Stimulated activated naive CD8-positive, alpha-beta T cell treated with anti-CD3 and anti-CD28 coated beads, Interleukin-15, Interleukin-2, amounts not matched to agents 100 U/mL and 50 U/mL, for 24 hours (primary cell): Measurements from ENCODE around the gene HOXA13.

Source experiments
- ATAC-seq: fragments of 150-1000 bp; cut with Tn5 transposase; one replicate; pipeline ENCODE4 v1.10.0; 2021
- DNase-seq: peaks from one replicate; pipeline ENCODE4 v3.0.0; 2021

The HOXA13 gene

GRCh38 chr7:27192546-27193334 is 7.2 kb downstream of the HOXA13 start:
- DNase-seq (no peak), ATAC-seq (peak; percentile 20)

GRCh38 chr7:27191833-27192545 is 7.9 kb downstream of the HOXA13 start:
- ATAC-seq = no peak

GRCh38 chr7:27191161-27191731 is 8.6 kb downstream of the HOXA13 start:
- no peak for DNase-seq

More at GRCh38 chr7:27191833-27192545, 7.9 kb downstream of the HOXA13 start:
- DNase-seq = no peak

GRCh38 chr7:27189997-27190748 is 9.7 kb downstream of the HOXA13 start:
- ATAC-seq = no peak
- no peak for DNase-seq

More at GRCh38 chr7:27191161-27191731, 8.6 kb downstream of the HOXA13 start:
- ATAC-seq = no peak

DNA sequence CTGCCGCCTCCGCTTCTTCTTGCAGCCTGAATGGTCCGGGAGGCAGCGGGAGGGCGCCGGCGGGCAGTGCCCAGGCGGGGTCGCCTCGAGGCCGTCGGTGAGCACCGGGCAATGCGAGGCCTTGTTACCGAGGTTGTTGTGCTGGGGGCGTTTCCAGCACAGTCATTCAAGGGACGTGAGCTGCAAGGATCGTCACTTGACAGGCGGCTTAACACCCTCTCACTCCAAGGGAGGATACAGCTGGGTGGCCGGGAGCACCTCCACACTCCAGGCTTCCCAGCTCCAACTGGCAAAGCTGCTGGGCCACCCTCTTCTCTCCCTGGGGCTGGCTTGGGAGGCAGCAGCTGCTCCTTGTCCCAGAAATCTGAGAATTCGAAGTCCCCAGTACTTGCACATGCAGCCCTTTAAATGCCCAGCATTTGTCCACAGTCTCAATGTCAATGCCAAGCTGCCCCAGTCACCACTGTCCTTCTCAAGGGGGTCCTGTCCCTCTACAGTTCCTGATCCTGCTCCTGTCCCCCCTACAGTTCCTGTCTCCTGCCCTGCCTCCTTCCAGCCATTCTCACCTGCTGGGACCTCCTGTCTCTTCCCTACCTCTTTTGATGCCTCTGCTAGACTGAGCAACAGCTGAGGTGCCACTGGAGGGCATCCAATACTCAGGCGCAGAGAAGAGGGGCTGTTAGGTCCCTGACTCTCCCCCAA is 10.4 kb downstream of the HOXA13 start:
- no peak for DNase-seq
- no peak for ATAC-seq

GRCh38 chr7:27188386-27189294 is 11.3 kb downstream of the HOXA13 start:
- DNase-seq (no peak), ATAC-seq (no peak)

GRCh38 chr7:27187475-27188385 is 12.2 kb downstream of the HOXA13 start:
- ATAC-seq (no peak), DNase-seq (no peak)

- ATAC-seq = no peak
- DNase-seq = no peak
Measured at GRCh38 chr7:27186668-27187474, 13.0 kb downstream of the HOXA13 start.

DNA sequence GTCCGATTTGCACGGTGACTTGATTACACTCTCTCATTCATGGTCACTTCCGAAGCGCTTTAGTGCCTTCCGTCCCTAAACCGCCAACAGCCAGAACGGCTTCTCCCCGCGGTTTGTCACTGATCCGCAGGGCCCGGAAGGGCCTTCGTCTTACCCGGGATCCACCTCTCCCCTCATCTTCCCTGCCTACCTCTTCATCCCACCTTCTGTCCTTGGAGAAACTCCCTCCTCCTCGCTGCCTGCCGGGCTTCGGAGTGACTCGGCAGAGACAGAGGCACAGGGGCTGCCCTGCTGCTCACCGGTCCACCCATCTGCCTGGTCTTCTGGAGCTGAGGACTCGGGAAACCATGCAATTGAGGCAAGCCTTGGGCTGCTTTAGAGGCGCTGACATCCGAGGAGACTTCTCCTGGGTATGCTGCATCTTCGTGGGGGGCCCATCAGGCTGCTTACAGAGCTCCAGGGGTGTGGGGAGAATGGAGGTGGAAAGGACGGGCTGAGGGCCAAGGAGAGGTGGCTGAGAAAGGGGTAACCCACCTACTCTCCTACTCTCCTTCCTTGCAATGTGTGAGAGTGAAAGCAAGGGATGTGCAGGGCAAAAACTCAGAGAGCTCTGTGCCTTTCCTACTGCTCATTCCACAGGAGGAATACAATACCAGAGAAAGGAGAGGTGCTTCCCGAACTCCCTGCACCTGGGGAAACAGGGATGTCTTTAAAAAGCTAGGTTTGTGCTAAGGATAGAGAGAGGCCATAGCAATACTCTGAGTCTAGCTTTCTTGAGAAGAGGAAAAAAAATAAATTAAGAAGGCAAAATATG is 13.8 kb downstream of the HOXA13 start:
- DNase-seq (no peak), ATAC-seq (no peak)

DNA sequence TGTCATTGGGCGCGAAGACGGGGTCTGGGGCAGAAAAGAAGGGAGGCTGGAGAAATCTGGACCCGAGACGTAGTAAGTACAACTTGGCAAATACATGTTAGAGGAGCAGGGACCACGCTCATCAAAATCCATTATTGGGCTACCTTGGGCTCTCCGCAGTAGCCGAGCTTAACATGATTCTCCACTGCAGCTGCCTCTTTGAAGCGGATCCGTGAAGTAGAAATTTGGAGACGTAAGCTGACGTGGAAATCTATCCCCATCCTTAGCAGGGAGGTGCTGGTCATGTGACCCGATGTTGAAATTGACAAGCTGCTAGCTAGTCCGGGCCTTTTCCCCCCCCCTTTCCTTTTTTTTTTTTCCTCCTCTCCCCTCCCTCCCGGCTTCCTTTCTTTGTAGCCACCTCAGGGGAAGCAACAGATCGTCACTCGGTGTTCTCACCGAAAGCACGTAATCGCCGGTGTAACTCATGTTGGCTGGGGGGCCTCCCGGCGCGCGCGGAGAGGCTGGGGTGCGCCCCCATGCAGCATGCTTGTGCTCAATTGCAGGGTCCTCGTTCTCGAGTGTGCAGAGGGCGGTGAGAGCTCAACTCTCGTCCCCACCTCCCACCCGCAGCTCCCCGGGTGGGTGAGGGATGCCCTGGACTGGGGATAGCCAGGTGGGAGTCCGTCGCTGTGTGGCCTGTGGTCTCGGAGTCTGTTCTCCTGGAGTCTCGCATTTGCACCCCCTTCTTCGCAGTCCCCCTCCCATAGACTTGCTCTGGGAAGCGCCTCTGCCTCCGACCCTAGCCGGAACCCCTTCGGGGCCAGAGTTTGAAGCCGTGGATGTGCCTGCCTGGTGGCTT is 14.7 kb downstream of the HOXA13 start, which contains the start of gene HOXA11:
HOXA11 (minus strand) TSS at position 220 of the 841 bp plus-strand sequence; CDS start at position 132, 88 bp downstream.
- ATAC-seq (no peak), DNase-seq (no peak)

DNA sequence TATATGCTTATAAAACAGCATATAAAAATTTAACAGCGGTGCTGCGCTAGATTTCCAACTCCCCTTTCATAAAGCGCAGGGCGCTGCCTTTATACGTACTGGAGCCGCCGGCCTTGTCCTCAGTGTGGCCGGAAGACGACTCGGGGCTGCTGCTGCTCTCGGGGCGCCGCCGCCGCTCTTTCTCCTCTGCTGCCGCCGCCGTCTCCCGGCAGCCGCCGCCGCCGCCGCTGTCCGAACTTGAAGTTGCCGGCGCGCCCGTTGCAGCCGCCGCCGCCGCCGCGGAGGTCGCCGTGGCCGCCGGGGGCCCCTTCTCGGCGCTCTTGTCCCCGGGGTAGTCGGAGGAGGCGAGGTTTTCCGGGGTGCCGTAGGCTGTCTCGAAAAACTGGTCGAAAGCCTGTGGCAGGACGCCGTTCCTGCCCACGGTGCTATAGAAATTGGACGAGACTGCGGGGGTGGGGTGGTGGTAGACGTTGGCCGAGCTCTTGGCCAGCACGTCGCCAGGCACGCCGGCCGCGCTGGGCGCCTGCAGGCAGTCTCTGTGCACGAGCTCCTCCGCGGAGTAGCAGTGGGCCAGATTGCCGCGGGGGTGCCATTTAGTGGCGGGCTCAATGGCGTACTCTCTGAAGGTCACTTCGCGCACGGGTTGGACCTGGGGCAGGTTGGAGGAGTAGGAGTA is 15.4 kb downstream of the HOXA13 start:
- DNase-seq (no peak), ATAC-seq (no peak)

GRCh38 chr7:27183682-27184336 is 16.1 kb downstream of the HOXA13 start:
- DNase-seq = no peak
- ATAC-seq = no peak

DNA sequence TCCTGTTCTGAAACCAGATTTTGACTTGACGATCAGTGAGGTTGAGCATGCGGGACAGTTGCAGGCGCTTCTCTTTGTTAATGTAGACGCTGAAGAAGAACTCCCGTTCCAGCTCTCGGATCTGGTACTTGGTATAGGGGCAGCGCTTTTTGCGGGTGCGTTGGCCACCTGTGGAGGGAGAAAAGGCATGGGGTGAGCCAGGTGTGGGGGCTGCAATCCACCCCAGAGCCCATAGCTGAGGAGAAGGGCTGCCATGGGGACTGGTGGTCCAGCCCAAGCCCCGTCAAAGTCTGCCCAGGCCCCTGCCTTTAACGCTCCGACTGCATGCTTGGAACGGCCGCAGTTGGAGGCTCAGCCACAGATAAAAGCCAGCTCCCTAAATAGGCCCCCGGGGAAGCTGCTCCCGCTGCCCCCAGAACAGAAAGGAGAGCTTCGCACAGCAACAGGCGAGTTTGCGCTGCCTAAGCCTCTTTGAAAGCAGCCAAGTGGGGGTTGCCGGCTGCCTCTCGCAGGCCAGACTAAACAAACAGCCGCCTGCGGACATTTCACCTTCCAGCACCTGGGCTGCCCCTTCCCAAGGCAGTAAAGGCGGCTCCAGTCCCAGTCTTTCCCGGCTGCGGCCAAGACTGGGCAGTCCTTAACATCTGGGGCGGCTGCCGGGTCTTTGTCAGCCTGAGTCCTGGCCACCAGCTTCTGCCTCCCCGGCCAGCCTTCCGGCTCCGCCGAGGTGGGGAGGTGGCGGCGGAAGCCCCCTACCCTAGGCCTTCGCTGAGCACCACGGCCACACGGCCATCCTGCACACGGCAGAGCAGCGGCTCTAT is 16.8 kb downstream of the HOXA13 start:
- ATAC-seq (no peak), DNase-seq (no peak)

- ATAC-seq (no peak), DNase-seq (no peak)
Measured at GRCh38 chr7:27182285-27182841, 17.5 kb downstream of the HOXA13 start.
